Measurements from ENCODE around the gene TMEM45B. TPM values are rescaled to one million over a fixed set of nuclear protein-coding genes. Genes with fewer than 3 reads are reported as not detected.
"Not testable (repeated sequence)": the region's sequence is repeated elsewhere in the genome, so short reads cannot be mapped to it uniquely, and the experiment has no call there.

TMEM45B gene
- total and polyA plus RNA-seq, 8 donors = 3.6 to 80.6 (median 19.3) TPM

DNA sequence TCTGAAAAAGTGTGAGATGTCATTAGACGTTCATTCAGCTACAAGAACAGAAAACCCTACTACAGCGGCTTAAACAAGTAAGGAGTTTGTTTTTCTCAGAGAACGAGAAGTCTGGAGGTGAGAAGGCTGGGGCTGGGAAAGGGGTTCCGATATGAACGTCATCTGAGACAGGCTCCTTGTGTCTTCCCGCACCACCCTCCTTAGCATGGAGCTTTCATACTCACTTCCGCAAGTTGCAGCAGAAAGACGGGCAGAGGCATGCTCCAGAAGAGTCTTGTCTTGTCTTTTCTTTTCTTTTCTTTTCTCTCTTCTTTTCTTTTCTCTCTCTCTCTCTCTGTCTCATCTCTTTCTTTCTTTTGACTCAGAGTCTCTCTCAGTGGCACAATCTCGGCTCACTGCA, 3.6 kb downstream of the TMEM45B start:
- H3K27ac ChIP-seq = no peak overlapping the region

DNA sequence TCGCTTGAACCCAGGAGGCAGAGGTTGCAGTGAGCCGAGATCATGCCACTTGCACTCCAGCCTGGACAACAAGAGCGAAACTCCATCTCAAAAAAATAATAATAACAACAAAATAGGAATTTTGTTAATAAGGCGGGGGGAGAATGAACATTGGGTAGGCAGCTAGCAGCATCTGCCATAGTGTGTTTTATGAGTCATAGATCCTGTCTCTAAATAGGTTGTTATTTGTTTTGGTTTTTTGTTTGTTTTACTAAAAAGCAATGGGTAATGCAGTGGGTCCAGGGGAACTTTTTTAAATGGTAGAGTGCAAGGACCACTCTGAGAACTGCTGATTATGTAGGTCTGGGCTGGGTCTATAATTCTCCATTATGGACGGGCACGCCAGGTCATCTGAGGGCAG, 4.6 kb downstream of the TMEM45B start:
- Histone ChIP-seq H3K4me1 (peaks cover 0 to 19% (median 13%) of the 10 kb centered on the region in 4 donors), H3K27me3 (peaks cover 0 to 22% (median 6%) of the 10 kb centered on the region in 3 donors)
- WGBS, 5 donors = 95 to 99% (median 96%) methylated on average over 6 of the region's 6 CpGs
- H3K27ac ChIP-seq; intact Hi-C loops (cut with DNase I; ENCODE audit: low total_unique reads); H3K9me3 ChIP-seq; H3K4me3 ChIP-seq; DNase-seq; H3K36me3 ChIP-seq: not testable (repeated sequence)

More for the DNA sequence above, 3.6 kb downstream of the TMEM45B start:
- Histone ChIP-seq H3K36me3 (no peaks in the 10 kb centered on the region), H3K4me1 (peaks cover 0 to 19% (median 13%) of the 10 kb centered on the region in 4 donors), H3K4me3 (no peak overlapping the region), H3K9me3 (no peaks in the 10 kb centered on the region), H3K27me3 (peaks cover 0 to 31% (median 7%) of the 10 kb centered on the region in 3 donors)
- WGBS, 5 donors = 76 to 94% (median 84%) methylated on average over 9 of the region's 9 CpGs
- no peak for DNase-seq
- intact Hi-C loops (cut with DNase I; ENCODE audit: low total_unique reads) = no loop called here
- no peak for TF ChIP-seq POLR2AphosphoS5 (IDR thresholded peaks at IDR 0.05)

DNA sequence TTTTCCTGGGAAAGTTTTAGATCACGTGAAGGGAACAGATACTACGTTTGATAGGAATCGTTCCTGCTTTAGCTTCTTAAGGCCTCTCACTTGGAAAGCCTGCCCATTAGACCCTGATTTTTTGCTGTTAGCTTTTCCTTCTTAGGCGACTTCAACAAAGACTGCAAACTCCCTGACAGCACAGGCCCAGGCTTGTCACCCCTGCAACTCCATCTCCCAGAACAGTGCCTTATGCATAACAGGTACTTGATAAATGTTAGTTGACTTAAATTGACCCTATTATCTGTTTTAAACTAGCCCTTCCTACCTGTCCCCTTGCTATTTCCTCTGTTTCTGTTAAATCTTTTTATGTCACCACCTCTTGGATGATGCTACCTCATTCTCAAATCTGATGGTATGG, 7.6 kb downstream of the TMEM45B start:
- DNase-seq; H3K4me3 ChIP-seq; H3K4me1 ChIP-seq; intact Hi-C loops (cut with DNase I; ENCODE audit: low total_unique reads); H3K27ac ChIP-seq; H3K36me3 ChIP-seq; H3K9me3 ChIP-seq; H3K27me3 ChIP-seq: not testable (repeated sequence)
- WGBS, 5 donors = 72 to 95% (median 89%) methylated on average over 4 of the region's 4 CpGs

DNA sequence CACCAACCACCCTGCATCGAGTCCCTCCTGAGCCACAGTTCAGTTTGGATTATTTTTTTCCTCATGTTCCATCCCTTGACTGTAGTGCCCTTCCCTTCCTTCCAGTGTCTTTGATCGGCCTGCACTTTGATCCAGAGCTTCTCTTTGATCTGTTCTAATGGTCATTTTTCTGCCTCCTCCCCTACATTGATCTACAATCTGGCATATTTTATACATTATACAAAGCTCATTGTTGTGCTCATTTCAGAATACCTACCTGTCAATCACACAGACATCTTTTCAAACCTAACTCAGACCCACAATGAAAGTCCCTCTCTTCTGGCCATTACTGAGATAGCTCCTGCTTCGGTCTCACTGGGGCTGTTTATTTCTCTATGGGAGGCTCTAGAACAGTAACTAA, 8.2 kb downstream of the TMEM45B start:
- DNase-seq; H3K4me3 ChIP-seq; intact Hi-C loops (cut with DNase I; ENCODE audit: low total_unique reads); H3K27ac ChIP-seq; H3K9me3 ChIP-seq; H3K27me3 ChIP-seq; H3K36me3 ChIP-seq; H3K4me1 ChIP-seq: not testable (repeated sequence)
- 71 to 82% (median 73%) methylated on average over 3 of the region's 3 CpGs for whole genome bisulfite sequencing, 5 donors

DNA sequence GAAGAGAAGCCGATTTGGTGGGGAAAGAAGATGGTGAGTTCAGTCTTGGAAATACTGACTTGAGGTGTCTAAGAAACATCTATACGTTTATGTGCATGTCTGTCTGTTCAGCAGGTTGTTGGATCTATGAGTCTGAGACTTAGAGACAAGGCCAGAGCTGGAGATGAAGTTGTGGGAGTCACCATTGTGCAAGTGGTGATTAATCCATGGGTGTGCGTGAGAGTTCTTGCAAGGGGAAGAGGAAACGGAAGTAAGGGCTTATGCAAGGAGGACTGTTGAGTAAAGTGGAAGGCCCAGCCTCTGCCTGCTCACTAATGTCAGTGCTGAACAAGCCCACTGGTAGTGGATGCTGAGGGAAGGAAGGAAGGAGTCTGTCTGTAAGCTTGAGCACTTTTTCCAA, 9.7 kb downstream of the TMEM45B start:
- DNase-seq = no peak
- TF ChIP-seq EP300 (IDR thresholded peaks at IDR 0.05) (no peak), POLR2AphosphoS5 (IDR thresholded peaks at IDR 0.05) (no peak), POLR2A (IDR thresholded peaks at IDR 0.05) (no peak)
- TF ChIP-seq, protein P1, sequence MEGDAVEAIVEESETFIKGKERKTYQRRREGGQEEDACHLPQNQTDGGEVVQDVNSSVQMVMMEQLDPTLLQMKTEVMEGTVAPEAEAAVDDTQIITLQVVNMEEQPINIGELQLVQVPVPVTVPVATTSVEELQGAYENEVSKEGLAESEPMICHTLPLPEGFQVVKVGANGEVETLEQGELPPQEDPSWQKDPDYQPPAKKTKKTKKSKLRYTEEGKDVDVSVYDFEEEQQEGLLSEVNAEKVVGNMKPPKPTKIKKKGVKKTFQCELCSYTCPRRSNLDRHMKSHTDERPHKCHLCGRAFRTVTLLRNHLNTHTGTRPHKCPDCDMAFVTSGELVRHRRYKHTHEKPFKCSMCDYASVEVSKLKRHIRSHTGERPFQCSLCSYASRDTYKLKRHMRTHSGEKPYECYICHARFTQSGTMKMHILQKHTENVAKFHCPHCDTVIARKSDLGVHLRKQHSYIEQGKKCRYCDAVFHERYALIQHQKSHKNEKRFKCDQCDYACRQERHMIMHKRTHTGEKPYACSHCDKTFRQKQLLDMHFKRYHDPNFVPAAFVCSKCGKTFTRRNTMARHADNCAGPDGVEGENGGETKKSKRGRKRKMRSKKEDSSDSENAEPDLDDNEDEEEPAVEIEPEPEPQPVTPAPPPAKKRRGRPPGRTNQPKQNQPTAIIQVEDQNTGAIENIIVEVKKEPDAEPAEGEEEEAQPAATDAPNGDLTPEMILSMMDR (IDR thresholded peaks at IDR 0.05) = no peak
- Histone ChIP-seq H3K27ac (peak overlapping the region in 1 of 5 donors; percentile 48), H3K27me3 (no peaks in the 10 kb centered on the region), H3K36me3 (no peaks in the 10 kb centered on the region), H3K9me3 (peaks cover 0 to 4% (median 0%) of the 10 kb centered on the region in 4 donors), H3K4me1 (peaks cover 6 to 14% (median 8%) of the 10 kb centered on the region in 4 donors), H3K4me3 (no peak overlapping the region)
- intact Hi-C loops (cut with DNase I; ENCODE audit: low total_unique reads) = no loop called here
- 70 to 89% (median 76%) methylated on average over 4 of the region's 4 CpGs for WGBS, 5 donors

DNA sequence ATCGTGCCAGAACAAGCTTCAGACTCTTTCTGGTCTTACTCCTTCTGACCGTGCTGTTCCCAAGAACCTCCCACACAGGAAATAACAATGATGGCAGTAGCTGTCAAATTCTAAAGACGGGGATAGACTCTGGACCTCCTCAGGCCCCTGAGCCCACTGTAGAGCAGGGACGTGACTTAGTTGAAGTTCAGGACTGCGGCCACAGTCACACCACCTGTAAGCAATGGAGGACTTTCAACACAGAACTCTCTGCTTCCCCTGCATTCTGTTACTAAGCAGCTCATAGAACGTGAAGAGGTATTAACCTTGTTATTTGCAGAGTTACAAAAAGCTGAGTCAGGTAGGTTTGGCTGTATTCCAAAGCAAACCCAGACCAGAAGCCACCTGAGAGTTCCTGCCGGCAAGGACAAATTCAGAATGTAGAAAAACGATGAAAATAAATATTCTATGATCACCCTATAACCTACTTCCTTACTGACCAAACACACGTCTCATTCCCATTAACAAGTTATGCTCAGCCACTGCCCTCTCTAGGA, 12.7 kb downstream of the TMEM45B start:
- no peaks in the 10 kb centered on the region for H3K27me3 ChIP-seq

DNA sequence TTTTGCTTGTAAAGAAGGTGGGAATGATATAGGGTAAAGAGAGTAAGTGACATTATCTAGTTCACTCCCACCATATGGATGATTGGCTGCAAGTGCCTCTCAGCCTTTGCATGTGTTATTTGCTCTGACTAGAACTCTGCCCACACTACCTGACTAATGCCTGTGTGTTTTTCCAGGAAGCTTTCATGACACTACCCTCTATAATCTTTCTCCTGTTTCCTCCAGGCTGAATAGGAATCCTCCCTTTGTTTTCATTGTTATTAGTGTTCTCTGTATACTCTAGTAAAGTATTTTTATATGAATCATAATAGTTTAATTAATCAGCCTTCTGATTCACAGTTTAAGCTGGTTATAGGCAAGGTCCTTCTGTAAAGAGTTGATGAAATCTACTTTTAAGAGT, 13.8 kb downstream of the TMEM45B start:
- Histone ChIP-seq H3K27ac (peak overlapping the region in 3 of 5 donors; percentile 73 to 84 (median 83)), H3K4me1 (peaks cover 6 to 14% (median 8%) of the 10 kb centered on the region in 4 donors)
- intact Hi-C loops (cut with DNase I; ENCODE audit: low total_unique reads); H3K36me3 ChIP-seq; H3K4me3 ChIP-seq; DNase-seq; H3K27me3 ChIP-seq; H3K9me3 ChIP-seq: not testable (repeated sequence)
- peak in 1 of 3 donors; percentile 12 for TF ChIP-seq POLR2AphosphoS5 (IDR thresholded peaks at IDR 0.05)

More for the DNA sequence above, 12.7 kb downstream of the TMEM45B start:
- H3K4me1 ChIP-seq = peaks cover 6 to 14% (median 8%) of the 10 kb centered on the region in 4 donors
- H3K9me3 ChIP-seq = peaks cover 0 to 4% (median 0%) of the 10 kb centered on the region in 4 donors
- no peak for TF ChIP-seq POLR2A (IDR thresholded peaks at IDR 0.05)
- peak in 2 of 3 donors; percentile 27 to 49 for TF ChIP-seq POLR2AphosphoS5 (IDR thresholded peaks at IDR 0.05)
- no peak overlapping the region for H3K4me3 ChIP-seq
- 13 to 21% (median 17%) methylated on average over 9 of the region's 9 CpGs for WGBS, 5 donors
- no peaks in the 10 kb centered on the region for H3K36me3 ChIP-seq
- peak overlapping the region; percentile 73 to 86 (median 83) for H3K27ac ChIP-seq
- intact Hi-C loops (cut with DNase I; ENCODE audit: low total_unique reads) = no loop called here
- peak; percentile 49 to 93 for DNase-seq

DNA sequence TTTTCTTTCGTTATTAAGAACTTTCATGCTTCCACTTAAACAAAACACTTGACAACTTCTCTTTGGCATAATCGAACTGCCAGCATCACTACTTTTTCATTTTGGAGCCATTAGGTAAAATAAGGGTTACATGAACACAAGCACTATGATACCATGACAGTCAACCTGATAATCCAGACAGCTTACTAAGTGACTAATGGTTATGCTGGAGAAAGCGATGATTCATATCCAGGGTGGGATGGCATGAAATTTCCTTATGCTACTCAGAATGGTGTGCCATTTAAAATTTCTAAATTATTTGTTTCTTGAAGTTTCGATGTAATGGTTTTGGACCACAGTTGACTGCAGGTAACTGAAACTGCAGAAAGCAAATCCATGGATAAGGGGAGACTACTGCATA, 15.6 kb downstream of the TMEM45B start:
- H3K27ac ChIP-seq; H3K4me3 ChIP-seq; DNase-seq; H3K27me3 ChIP-seq; intact Hi-C loops (cut with DNase I; ENCODE audit: low total_unique reads); H3K9me3 ChIP-seq; H3K36me3 ChIP-seq: not testable (repeated sequence)
- 88 to 96% (median 90%) methylated on average over 4 of the region's 4 CpGs for WGBS, 5 donors
- H3K4me1 ChIP-seq = peaks cover 6 to 14% (median 8%) of the 10 kb centered on the region in 4 donors

DNA sequence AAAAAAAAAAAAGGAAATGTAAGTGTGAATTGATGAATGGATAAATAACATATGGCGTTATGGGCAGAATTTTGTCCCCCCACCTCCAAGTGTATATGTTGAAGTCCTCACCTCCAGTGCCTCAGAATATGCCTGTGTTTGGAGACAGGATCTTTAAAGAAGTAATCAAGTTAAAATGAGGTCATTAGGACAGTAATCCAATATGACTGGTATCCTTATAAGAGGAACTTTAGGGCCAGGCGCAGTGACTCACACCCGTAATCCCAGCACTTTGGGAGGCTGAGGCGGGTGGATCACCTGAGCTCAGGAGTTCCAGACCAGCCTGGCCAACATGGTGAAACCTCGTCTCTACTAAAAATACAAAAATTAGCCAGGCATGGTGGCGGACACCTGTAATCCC, 17.6 kb downstream of the TMEM45B start:
- H3K9me3 ChIP-seq; intact Hi-C loops (cut with DNase I; ENCODE audit: low total_unique reads); H3K36me3 ChIP-seq; H3K27ac ChIP-seq; H3K4me1 ChIP-seq; H3K27me3 ChIP-seq; DNase-seq; H3K4me3 ChIP-seq: not testable (repeated sequence)
- WGBS, 5 donors = 85 to 96% (median 88%) methylated on average over 6 of the region's 6 CpGs

DNA sequence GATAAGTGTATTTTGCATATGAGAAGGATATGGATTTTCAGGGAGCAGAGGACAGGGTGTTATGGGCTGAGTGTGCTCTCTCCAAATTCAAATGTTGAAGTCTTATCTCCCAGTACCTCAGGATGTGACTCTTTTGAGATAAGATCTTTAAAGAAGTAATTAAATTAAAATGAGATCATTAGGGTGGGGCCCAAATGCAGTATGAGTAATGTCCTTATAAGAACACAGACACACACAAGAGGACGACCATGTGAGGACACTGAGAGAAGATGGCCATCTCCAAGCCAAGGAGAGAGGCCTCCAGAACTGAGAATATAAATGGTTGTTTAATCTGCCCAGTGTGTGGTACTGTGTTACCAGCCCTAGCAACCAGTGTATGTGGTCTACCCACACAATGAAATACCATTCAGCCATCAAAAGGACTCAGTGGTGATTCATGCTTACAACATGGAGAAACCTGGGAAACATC, 20.8 kb downstream of the TMEM45B start:
- H3K4me1 ChIP-seq = peaks cover 0 to 14% (median 0%) of the 10 kb centered on the region in 4 donors
- H3K36me3 ChIP-seq; H3K27me3 ChIP-seq; intact Hi-C loops (cut with DNase I; ENCODE audit: low total_unique reads); DNase-seq; H3K9me3 ChIP-seq; H3K27ac ChIP-seq; H3K4me3 ChIP-seq: not testable (repeated sequence)
- 57 to 94% (median 78%) methylated on average over 1 of the region's 1 CpG for WGBS, 5 donors
